GM19468 (cell line): ENCODE data around the gene TRUB2.
"Not testable (repeated sequence)": the region's sequence is repeated elsewhere in the genome, so short reads cannot be mapped to it uniquely, and the experiment has no call there.

Experiments
- ATAC-seq: cut with Tn5 transposase; IDR thresholded peaks from one replicate; pipeline ENCODE4 v1.9.1; 2021; ENCODE audit warnings: mild to moderate bottlenecking, moderate library complexity, moderate number of reproducible peaks; ENCODE audit not compliant: unreplicated experiment; ENCODE audit errors: extremely low read depth

The TRUB2 gene

DNA sequence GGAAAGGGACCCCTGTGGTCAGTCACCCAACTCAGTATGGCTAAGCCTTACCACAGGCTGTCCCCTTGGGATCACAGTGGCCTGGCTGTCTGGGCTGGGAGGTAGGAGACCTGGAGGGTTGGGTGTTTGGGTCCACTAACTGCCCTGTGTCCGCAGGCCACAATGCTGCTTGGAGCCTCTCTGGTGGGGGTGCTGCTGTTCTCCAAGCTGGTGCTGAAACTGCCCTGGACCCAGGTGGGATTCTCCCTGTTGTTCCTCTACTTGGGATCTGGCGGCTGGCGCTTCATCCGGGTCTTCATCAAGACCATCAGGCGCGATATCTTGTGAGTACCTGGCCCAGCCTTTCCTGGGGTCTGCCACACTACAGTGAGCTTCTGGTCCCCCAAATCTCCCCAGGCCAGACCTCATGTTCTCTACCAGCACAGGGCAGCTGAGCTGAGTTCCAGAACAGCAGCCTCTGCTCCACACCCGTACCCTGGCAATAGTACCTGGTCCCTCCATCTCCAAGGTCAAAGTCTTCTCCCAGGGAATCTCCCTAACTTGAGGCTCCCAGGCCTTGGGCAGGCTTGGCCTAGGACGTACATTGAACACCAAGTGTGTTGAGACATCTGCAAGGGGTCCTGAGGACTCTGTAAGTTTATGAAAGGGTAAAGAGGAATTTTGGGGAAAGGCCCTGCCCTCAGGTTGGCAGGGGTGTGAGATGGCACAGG, 20.9 kb upstream of the TRUB2 start:
- ATAC-seq = no peak

DNA sequence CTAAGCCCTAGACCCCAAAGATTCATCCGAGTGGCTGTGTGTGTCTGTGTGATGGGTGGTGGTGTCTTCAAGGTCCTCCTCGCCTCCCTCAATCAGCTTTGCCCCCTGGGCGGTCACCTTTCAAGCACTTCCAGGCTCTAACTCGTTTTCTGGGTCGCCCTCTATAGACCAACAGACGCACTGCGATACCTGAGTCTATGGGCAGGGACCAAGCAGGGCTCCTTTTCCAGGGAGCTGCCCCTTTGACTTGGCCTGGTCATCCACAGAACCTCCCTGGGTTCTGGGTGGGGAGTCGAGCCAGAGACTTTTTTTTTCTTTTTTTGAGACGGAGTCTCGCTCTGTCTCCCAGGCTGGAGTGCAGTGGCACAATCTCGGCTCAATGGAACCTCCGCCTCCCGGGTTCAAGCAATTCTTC, 19.2 kb upstream of the TRUB2 start:
- no peak for ATAC-seq

DNA sequence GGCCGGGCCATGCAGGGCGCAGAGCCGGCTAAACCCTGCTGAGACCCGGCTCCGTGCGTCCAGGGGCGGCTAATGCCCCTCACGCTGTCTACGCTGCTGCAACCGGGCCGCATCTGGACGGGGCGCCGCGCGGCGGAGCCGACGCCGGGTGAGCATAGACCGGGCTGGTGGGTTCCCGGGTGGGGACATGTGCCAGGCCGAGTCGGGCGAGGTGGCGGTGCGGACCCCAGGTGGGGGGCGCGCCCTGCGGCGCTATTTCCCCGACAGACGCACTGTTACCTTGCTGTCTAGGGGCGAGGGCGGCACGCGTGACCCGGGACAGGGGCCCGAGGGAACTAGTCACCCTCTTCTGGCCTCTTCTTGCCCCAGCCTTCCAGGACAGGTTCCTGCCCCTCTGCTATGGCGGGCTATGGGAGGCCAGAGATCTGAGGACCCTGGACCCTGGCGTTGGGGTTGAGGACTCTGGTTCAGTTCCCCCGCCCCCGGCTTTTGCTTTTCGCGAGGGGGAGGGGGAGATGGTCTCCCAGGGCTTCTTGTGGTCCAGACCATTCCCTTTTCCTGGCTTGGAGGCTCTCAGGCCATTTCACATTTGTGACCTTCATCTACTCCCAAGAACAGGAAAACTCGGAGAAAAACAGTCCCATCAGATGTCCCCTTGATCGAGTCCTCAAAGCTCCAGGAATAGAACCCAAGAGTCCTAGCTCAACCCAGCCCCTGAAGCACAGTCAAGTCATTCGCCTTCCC, 18.6 kb upstream of the TRUB2 start:
- ATAC-seq = no peak

DNA sequence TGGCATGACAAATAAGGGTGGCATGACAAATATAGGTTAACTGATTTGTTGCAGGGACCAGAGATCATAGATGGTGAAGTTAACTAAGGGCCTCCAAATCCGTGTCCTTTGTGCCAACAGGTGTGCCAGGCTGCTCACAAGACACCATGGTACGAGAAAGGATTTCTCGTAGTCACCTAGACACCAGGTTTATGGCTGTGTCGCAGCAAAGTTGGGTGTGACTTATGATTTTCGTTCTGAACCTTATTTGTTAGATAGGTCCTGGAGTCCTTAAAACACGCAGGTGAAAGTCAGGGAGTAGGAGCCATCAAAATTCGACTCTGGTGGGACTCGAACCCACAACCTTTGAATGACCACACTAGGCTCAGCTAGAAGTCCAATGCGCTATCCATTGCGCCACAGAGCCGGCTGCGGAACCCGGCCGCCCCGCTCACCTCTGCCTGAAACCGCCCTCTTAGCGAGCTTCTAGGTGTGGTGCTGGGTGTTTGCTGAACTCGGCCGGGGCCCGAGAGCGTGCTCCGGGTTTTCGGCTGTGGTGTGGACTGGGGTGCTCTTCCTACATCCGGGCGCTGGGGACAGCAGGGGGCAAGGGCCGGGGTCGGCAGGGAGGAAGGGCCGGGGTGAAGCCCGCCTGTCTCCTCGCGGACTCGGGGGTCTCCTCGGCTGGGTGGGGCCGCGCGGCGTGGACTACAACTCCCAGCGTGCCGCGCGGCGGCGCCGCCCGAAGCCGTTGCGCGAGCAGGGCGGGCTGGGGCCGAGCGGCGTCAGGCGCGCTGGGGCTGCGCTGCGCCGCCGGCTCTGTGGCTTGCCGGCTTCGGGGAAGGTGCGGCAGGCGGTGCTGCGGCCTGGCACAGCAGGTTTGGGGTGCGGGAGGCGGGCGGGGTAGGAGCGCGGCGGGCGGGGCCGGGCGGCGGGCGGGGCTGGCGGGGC, 17.8 kb upstream of the TRUB2 start, which contains the start of gene SLC27A4:
TSS of gene SLC27A4 (plus strand) at position 767 of the 930 bp plus-strand sequence. CDS start 2,606 bp downstream, outside the sequence.
- ATAC-seq = peak; percentile 64

DNA sequence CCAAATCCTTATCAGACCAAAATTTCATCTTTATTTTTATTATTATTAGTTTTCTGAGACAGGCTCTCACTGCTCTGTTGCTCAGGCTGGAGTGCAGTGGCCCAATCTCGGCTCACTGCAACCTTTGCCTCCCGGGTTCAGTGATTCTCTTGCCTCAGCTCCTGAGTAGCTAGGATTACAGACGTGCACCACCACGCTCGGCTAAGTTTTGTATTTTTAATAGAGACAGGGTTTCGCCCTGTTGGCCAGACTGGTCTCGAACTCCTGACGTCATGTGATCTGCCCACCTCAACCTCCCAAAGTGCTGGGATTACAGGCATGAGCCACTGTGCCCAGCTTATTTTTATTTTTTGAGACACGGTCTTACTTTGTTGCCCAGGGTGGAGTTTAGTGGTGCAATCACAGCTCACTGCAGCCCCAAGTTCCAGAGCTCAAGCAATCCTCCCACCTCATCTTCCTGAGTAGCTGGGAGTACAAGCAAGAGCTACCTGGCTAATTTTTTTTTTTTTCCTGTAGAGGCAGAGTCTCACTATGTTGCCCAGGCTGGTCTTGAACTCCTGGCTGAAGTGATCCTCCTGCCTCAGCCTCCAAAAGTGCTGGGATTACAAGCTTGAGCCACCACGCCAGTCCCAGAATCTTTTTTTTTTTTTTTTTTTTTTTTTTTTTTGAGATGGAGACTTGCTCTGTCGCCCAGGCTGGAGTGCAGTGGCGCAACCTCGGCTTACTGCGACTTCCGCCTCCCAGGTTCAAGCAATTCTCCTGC, 16.8 kb upstream of the TRUB2 start:
- ATAC-seq = not testable (repeated sequence)

DNA sequence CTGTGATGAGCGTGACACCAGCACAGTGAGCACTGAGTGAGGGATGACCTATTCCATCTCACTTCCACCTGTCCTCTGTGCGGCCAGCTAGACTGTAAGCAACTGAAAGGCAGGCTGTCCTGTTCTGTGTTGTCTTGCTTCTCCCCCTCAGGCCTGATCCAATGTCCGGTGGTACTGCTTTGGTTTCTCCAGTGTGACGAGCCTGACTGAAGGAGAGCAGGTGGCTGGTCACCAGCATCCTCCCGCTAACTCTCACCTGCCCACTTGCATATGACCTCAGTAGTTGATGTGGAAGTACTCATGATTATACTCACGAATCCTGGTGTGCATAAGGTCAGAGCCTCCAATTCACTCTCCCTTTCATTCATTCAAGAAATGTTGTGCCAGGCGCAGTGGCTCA, 15.7 kb upstream of the TRUB2 start:
- ATAC-seq = no peak

DNA sequence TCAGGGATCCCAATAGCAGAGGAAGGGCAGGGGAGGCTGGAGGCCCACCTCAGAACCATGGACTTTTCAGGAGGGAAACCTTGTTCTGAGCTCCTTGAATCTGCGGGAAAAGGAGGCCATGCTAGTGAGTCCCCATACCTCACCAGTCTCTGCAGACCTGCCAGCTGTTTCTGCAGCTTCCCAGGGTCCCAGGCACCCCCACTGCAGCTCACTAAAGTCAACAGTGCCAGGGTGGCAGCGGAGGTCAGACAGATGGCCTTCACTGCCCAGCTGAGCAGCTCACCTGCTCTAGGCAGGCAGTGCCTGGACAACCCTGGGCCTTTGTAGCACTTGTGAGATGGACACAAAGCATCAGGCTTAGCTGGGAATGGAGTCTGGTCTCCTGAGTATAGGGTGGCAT, 13.7 kb upstream of the TRUB2 start:
- ATAC-seq = no peak

DNA sequence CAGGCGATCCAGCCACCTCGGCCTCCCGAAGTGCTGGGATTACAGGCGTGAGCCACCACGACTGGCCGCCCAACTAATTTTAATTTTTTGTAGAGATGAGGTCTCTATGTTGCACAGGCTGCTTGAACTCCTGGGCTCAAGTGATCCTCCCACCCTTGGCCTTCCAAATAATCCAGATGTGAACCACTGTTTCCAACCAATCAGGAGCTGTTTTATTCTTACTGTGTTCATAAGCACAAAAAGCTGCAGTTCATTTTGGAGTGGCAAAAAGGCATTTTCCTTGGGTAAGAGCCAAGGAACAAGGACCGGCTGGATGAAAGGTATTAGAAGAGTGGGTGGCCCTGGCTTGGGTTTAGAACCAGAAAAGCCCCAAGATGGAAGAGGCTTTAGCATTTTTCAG, 12.9 kb upstream of the TRUB2 start:
- no peak for ATAC-seq

DNA sequence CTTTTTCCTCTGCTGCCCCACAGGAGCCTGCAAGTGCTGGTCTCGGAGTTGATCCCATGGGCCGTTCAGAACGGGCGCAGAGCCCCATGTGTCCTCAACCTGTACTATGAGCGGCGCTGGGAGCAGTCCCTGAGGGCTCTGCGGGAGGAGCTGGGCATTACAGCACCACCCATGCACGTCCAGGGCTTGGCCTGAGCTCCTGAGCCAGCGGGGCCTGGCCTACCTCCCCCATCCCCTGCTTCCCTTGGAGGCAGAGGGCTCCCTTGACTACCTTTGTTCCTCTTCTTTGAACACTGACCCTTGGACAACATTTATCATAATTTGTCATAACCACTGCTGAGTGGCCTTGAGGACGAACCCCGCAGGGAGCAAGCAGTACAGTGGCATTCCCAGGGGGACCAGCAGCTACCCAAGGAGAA, 11.2 kb upstream of the TRUB2 start:
- no peak for ATAC-seq

DNA sequence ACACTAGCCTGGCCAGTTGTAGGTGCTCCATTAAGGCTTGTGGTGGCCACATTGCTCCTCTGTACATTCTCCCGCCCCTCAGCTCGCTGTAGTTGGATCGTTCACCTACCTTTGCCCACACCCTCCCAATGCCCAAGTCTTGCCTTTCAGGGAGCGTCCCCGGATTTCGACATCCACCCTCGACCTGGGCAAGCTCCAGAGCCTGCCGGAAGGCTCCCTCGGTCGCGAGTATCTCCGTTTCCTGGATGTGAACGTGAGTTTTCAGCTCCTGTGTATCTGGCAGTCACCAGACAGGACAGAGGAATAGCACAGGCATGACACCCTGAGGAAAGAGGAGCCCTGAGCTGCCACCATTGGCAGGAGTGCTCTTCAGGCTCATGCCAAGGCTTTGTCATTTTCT, 3.4 kb upstream of the TRUB2 start:
- no peak for ATAC-seq

DNA sequence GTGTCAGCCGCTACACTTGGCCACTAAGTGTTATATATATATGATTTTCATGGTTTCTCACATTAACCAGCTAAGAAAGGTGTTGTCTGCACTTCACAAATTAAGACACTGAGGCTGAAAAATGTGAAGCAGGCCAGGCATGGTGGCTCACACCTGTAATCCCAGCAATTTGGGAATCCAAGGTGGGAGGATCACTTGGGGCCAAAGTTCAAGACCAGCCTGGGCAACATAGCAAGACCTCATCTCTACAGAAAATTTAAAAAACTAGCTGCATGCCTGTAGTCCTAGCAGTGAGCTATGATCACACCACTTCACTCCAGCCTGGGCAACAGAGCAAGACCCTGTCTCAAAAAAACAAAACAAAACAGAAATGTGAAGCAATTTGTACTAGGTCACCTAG, 2.2 kb upstream of the TRUB2 start:
- ATAC-seq = no peak

DNA sequence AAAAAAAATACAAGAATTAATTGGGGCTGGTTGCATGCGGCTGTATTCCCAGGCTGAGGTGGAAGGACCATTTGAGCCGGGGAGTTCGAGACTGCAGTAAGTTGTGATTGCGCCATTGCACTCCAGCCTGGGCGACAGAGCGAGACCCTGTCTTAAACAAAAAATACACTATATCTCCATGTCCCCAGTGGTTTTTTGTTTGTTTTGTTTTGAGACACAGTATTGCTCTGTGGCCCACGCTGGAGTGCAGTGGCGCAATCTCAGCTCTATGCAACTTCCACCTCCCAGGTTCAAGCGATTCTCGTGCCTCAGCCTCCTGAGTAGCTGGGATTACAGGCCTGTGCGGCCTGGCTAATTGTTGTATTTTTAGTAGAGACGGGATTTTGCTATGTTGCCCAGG, 1.5 kb upstream of the TRUB2 start:
- no peak for ATAC-seq

DNA sequence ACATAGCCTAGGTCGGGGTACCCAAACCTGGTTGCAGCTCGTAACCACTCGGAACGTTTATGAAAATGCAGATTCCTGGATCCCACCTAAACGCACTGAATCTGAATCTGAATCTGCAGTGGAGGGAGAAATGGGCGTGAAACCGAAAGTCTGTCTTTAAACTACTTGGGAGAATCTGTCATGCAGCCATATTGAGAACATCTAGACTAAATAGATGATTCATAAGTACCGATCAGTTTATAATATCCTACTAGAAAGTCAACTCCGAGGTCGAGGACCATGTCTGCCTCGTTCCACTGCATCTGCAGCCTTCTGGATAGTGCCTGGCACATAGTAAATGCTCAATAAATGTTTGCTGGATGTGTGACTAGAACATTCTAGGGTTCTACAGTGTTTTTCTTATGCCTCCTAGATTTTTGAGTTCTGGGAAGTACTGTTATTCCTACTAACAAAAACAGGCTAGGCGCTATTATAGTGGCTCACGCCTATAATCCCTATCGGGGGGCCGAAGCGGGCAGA, 1.0 kb upstream of the TRUB2 start:
- no peak for ATAC-seq

DNA sequence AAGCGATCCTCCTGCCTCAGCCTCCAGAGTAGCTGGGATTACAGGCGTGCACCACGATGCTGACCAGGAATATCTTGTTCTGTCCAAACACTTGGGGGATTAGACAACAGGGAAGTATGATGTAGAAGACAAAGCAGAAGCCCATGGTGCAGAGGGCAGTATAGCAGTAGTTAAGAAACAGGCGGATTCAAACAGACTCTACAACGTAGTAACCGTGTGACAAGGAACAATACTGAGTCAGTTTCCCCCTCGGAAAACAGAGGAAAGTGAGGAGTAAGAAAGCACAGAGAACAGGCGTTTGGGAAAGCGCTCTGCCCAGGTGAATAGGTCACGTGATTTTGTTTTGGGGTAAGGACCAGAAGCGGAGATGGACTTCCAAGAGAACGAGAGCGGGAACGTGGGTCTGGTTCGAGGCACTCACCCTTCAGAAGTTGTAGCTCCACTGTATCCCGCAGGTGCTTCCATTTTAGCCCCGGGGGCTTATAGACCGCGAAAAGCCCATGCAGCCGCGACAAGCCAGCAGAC, 306 bp downstream of the TRUB2 start:
- no peak for ATAC-seq

DNA sequence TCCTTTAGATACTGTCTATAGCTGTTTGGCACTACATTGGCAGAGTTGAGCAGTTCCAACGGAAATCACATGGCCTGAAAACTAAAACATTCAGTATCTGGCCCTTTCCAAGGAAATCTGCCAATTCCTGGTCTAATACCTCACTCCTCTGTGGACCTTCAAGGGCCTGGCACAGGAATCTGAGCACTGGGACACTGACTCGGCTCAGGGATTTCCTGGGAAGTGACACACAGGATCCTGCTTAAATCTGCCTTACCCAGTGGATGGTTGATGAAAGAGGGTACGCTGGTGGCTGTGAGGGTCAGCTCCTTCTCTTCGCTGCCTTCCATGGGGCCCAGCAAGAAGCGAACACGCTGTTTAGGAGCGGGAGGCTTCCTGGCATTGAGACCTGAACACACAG, 904 bp downstream of the TRUB2 start:
- ATAC-seq = no peak

DNA sequence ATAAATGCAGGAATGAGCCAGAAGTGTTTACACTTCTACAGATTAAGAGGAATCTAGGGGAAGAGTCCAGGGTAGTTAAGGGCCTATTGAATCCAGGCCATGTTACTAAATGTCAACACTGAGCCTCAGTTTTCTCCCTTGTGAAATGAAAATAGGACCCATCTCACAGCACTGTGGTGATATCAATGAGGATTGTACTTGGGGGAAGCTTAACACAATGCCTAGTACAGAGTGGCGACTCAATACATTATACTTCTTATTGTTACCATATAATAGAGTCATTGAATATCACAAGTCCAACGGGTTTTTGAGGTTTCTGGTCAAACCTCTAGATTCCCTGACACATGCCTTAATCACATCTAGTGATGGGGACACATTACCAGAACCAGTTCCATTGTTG, 4.6 kb downstream of the TRUB2 start:
- ATAC-seq = no peak

DNA sequence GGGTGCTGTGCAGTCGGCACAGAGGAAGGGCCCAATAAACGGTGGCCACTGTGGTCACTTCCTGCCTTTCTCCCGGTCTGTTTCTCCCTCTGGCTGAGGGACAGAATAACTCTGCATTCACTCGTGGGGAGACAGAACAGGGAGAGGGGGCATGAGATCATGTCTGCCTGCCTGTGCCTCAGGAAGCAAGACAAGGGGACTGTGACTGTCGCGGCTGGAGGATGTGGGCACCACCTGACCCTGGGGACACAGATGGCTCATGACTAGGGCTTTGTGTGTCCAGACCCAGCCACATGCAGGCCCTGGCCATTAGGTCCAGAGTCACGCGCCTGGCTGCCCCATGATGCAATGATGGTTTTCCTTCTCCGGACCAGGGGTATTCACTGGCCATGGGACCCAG, 5.8 kb downstream of the TRUB2 start:
- no peak for ATAC-seq

DNA sequence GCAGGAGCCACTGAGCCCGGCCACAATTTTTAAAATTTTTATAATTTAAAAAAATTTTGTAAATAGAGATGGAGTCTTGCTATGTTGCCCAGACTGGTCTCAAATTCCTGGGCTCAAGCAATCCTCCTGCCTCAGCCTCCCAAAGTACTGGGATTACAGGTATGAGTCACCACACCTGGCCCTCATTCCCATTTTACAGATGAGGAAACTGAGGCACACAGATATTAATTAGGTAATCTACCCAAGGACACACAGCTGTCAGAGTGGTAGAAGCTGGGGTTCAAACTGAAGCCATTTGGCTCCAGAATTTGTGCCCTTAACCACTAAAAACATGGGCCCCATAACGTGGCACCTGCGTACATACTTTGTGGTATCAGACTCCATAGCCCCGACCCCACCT, 7.5 kb downstream of the TRUB2 start:
- no peak for ATAC-seq

DNA sequence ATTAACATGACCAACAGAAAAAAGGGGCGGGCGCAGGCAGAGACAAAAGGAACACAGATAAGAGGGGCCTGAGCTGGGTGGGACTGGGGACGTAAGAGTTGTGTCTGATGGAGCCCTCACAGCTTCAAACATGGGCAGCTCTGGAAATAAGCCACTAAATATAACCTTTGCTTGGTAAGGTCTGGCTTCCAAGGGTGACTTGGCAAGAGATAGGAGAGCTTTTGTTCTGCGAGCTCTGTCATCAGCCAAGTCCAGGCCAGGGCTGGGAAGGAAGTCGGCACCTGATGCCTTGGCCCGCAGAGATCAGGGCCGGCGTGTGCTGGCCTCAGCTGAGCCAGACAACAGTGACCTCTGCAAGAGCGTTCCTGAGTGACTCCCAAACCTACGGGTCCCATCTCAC, 11.8 kb downstream of the TRUB2 start:
- ATAC-seq = no peak

DNA sequence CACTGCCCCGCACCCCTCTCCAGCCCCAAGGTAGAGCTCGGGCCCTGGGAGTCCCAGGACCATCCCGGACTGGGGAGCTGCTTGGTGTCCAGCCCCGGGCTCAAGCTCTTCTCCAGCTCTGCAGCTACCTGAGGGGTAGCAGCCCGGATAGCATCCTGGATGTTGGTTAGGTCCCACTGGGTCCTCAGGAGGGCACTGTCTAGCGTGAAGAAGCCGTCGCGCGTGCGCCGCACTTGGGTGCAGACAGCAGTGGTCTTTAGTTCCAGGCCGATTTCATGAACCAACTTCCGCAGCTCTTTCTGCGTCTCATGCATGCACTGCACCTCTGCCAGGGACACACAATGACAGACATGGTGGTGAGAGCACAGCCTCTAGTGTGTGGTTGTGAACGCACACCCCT, 12.7 kb downstream of the TRUB2 start:
- ATAC-seq = no peak
